ENCODE measurements around the gene GRB2. TPM values are rescaled to one million over a fixed set of nuclear protein-coding genes. Genes with fewer than 3 reads are reported as not detected.
"Not testable (repeated sequence)": the region's sequence is repeated elsewhere in the genome, so short reads cannot be mapped to it uniquely, and the experiment has no call there.

GRB2 gene
- total and polyA plus RNA-seq, 12 donors, result 23.5 to 85.5 (median 52.0) TPM

- ATAC-seq (peak in 1 of 8 donors; percentile 29), DNase-seq (no peak)
- H3K4me3 ChIP-seq, result no peak overlapping the region
- no peaks in the 10 kb centered on the region for H3K27me3 ChIP-seq
- no peaks in the 10 kb centered on the region for H3K9me3 ChIP-seq
- no peaks in the 10 kb centered on the region for H3K36me3 ChIP-seq
- peak overlapping the region in 1 of 10 donors; percentile 84 for H3K27ac ChIP-seq
- TF ChIP-seq, protein P1, sequence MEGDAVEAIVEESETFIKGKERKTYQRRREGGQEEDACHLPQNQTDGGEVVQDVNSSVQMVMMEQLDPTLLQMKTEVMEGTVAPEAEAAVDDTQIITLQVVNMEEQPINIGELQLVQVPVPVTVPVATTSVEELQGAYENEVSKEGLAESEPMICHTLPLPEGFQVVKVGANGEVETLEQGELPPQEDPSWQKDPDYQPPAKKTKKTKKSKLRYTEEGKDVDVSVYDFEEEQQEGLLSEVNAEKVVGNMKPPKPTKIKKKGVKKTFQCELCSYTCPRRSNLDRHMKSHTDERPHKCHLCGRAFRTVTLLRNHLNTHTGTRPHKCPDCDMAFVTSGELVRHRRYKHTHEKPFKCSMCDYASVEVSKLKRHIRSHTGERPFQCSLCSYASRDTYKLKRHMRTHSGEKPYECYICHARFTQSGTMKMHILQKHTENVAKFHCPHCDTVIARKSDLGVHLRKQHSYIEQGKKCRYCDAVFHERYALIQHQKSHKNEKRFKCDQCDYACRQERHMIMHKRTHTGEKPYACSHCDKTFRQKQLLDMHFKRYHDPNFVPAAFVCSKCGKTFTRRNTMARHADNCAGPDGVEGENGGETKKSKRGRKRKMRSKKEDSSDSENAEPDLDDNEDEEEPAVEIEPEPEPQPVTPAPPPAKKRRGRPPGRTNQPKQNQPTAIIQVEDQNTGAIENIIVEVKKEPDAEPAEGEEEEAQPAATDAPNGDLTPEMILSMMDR (IDR thresholded peaks at IDR 0.05), result no peak
- WGBS, 2 donors, result 85 to 89% methylated on average over 17 of the region's 17 CpGs
- intact Hi-C loops (cut with DNase I), result no loop called here
- H3K4me1 ChIP-seq, result peaks cover 0 to 36% (median 0%) of the 10 kb centered on the region in 9 donors
Measured at GRCh38 chr17:75301502-75302206, 103.8 kb downstream of the GRB2 start.

GRCh38 chr17:75301049-75301448 is 104.4 kb downstream of the GRB2 start:
- DNase-seq, result no peak
- WGBS, 2 donors, result 70 to 74% methylated on average over 9 of the region's 9 CpGs
- peak in 5 of 8 donors; percentile 29 to 57 (median 33) for ATAC-seq

GRCh38 chr17:75300280-75300679 is 105.2 kb downstream of the GRB2 start:
- intact Hi-C loops (cut with DNase I), result no loop called here
- peak overlapping the region in 1 of 10 donors; percentile 84 for H3K27ac ChIP-seq
- ATAC-seq, result no peak
- WGBS, 2 donors, result 84 to 89% methylated on average over 7 of the region's 7 CpGs
- H3K9me3 ChIP-seq, result no peaks in the 10 kb centered on the region
- TF ChIP-seq, protein P1 (IDR thresholded peaks at IDR 0.05), result no peak
- DNase-seq, result no peak
- no peaks in the 10 kb centered on the region for H3K36me3 ChIP-seq
- no peaks in the 10 kb centered on the region for H3K27me3 ChIP-seq
- H3K4me1 ChIP-seq, result peaks cover 0 to 49% (median 0%) of the 10 kb centered on the region in 9 donors
- H3K4me3 ChIP-seq, result no peak overlapping the region

More at GRCh38 chr17:75301049-75301448, 104.4 kb downstream of the GRB2 start:
- H3K27me3 ChIP-seq, result no peaks in the 10 kb centered on the region
- H3K27ac ChIP-seq, result peak overlapping the region in 1 of 10 donors; percentile 84
- TF ChIP-seq, protein P1 (IDR thresholded peaks at IDR 0.05), result no peak
- no peak overlapping the region for H3K4me3 ChIP-seq
- H3K36me3 ChIP-seq, result no peaks in the 10 kb centered on the region
- no peaks in the 10 kb centered on the region for H3K9me3 ChIP-seq
- intact Hi-C loops (cut with DNase I), result no loop called here
- H3K4me1 ChIP-seq, result peaks cover 0 to 41% (median 0%) of the 10 kb centered on the region in 9 donors

DNA sequence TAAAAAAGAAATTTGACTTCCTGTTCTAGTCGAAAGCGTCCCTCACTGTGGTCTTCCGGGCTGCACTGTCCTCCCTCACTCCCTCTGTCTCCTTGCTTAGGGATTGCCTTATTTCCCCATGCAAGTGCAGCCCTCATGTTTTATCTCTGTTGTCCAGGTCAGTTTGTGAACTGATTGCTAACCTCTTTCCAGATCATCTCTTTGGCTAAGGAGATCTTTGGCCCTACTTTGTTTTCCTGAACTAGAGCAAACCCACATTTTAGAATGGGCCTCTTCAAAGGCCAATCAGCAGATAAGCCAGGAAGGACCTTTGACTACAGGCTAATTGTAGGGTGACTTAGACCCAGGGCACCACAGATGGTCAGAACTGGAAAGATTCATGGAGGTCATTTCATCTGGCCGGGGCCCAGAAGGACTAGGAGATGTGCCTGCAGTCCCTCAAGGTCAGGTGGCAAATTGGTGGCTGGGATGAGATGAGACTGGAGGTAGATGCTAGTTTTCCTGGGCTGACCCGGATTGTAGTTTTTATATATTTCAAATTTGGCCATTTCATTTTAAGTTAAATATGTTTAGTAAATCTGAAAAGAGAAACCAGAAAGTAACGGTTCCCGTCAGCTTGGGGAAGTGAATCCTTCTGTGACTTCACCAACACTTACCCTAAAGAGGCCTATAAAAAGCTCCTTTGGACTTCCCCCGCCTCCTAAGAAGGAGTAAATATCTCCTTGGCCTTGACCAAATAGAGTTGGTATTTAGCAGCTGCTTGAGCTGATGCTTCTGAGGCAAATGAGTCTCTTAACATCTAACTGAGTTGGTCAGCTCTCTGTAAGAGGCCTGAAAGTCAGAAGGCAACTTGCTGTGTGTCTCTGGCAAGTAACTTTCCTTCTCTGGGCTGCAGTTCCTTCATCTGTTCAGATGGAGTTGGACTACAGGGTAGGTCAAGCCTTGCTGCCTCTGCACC is 110.0 kb downstream of the GRB2 start:
- WGBS, 2 donors, result 80 to 86% methylated on average over 8 of the region's 8 CpGs
- Histone ChIP-seq H3K4me3 (no peak overlapping the region), H3K27ac (peak overlapping the region in 7 of 10 donors; percentile 36 to 96 (median 58))

GRCh38 chr17:75292810-75293448 is 112.5 kb downstream of the GRB2 start:
- Histone ChIP-seq H3K4me1 (peaks cover 0 to 77% (median 10%) of the 10 kb centered on the region in 9 donors), H3K27ac (peak overlapping the region in 1 of 10 donors; percentile 96)
- H3K9me3 ChIP-seq; intact Hi-C loops (cut with DNase I); H3K36me3 ChIP-seq; H3K4me3 ChIP-seq; DNase-seq; H3K27me3 ChIP-seq; ATAC-seq: not testable (repeated sequence)
- WGBS, 2 donors, result 77 to 79% methylated on average over 16 of the region's 16 CpGs

More for the DNA sequence above, 110.0 kb downstream of the GRB2 start:
- DNase-seq (no peak), ATAC-seq (peak in 6 of 8 donors; percentile 43 to 82 (median 56))
- Histone ChIP-seq H3K36me3 (no peaks in the 10 kb centered on the region), H3K27me3 (no peaks in the 10 kb centered on the region), H3K9me3 (no peaks in the 10 kb centered on the region), H3K4me1 (peaks cover 0 to 62% (median 0%) of the 10 kb centered on the region in 9 donors)
- intact Hi-C loops (cut with DNase I), result no loop called here
- TF ChIP-seq, protein P1 (IDR thresholded peaks at IDR 0.05), result no peak
